OCI-LY7 (cell line): ENCODE data around the gene COG7. TPM values are rescaled to one million over a fixed set of nuclear protein-coding genes. Genes with fewer than 3 reads are reported as not detected.

Source experiments
- small RNA-seq: library from RNA; depleted of rRNA; stranded (forward); fragments of <200 nt; gene quantifications from one replicate; pipeline ENCODE3, GENCODE V24; 2014
- total RNA-seq, 2 experiments: library from RNA; depleted of rRNA in 1 of 2; stranded (reverse); fragments of >200 nt in 1 of 2; shearing (Covaris generic) in 1 of 2; gene quantifications; 2 replicates each; pipeline ENCODE4 v1.2.3, GENCODE V29; 2014 to 2022

Gene COG7
- total RNA-seq, 2 experiments from 2014 or later: 11.4 to 21.0 TPM

Small RNAs within 50 kb of the gene (small RNA-seq; reads per million reads assigned to genes)
- not detected for gene RF00072

Other genes with a start within 250 kb of the COG7 start
- not detected in 2 replicates for gene SCNN1B, start 150.9 kb downstream of the COG7 start, total RNA-seq (2014; rRNA removed; shearing (Covaris generic))
- gene SCNN1B, start 150.9 kb downstream of the COG7 start, total RNA-seq (2022): 0.23 and 0.52 TPM in 2 replicates
- gene GGA2, start 57.3 kb upstream of the COG7 start, total RNA-seq (2014; rRNA removed; shearing (Covaris generic)): 213 and 256 TPM in 2 replicates
- gene GGA2, start 57.3 kb upstream of the COG7 start, total RNA-seq (2022): 580 and 590 TPM in 2 replicates
- 32.3 and 42.1 TPM in 2 replicates for gene EARS2, start 104.2 kb upstream of the COG7 start, total RNA-seq (2014; rRNA removed; shearing (Covaris generic))
- 27.8 and 38.5 TPM in 2 replicates for gene EARS2, start 104.2 kb upstream of the COG7 start, total RNA-seq (2022)
- 39.1 and 42.4 TPM in 2 replicates for gene UBFD1, start 104.5 kb upstream of the COG7 start, total RNA-seq (2014; rRNA removed; shearing (Covaris generic))
- 62.8 and 67.1 TPM in 2 replicates for gene UBFD1, start 104.5 kb upstream of the COG7 start, total RNA-seq (2022)
- gene NDUFAB1, start 143.1 kb upstream of the COG7 start, total RNA-seq (2014; rRNA removed; shearing (Covaris generic)): 111 and 159 TPM in 2 replicates
- gene NDUFAB1, start 143.1 kb upstream of the COG7 start, total RNA-seq (2022): 107 and 149 TPM in 2 replicates
- gene PALB2, start 188.1 kb upstream of the COG7 start, total RNA-seq (2014; rRNA removed; shearing (Covaris generic)): 15.1 and 16.6 TPM in 2 replicates
- 34.7 and 35.1 TPM in 2 replicates for gene PALB2, start 188.1 kb upstream of the COG7 start, total RNA-seq (2022)
- 37.3 and 42.9 TPM in 2 replicates for gene DCTN5, start 188.3 kb upstream of the COG7 start, total RNA-seq (2014; rRNA removed; shearing (Covaris generic))
- gene DCTN5, start 188.3 kb upstream of the COG7 start, total RNA-seq (2022): 88.2 and 89.6 TPM in 2 replicates
- gene PLK1, start 225.7 kb upstream of the COG7 start, total RNA-seq (2014; rRNA removed; shearing (Covaris generic)): 59.6 and 69.5 TPM in 2 replicates
- gene PLK1, start 225.7 kb upstream of the COG7 start, total RNA-seq (2022): 156 and 164 TPM in 2 replicates